SU-DHL-6 (cell line): ENCODE results near the gene AP1G2.

Experiments used
- EZH2phosphoT487 ChIP-seq: fragments of 200-600 bp; sonication (generic), shearing (Covaris generic); conservative IDR thresholded peaks from 2 replicates; pipeline ENCODE4 v1.6.1; 2018; ENCODE audit warnings: mild to moderate bottlenecking, antibody characterized with exemption, low read length, moderate library complexity, mixed read lengths
- TF ChIP-seq, protein P1 (sequence below): fragments of 200-600 bp; sonication (generic); IDR thresholded peaks from one replicate; pipeline ENCODE4 v1.5.1; 2017; ENCODE audit warnings: antibody characterized with exemption, mild to moderate bottlenecking, low read length, moderate library complexity; ENCODE audit not compliant: insufficient read depth, poor library complexity, severe bottlenecking

DNA sequence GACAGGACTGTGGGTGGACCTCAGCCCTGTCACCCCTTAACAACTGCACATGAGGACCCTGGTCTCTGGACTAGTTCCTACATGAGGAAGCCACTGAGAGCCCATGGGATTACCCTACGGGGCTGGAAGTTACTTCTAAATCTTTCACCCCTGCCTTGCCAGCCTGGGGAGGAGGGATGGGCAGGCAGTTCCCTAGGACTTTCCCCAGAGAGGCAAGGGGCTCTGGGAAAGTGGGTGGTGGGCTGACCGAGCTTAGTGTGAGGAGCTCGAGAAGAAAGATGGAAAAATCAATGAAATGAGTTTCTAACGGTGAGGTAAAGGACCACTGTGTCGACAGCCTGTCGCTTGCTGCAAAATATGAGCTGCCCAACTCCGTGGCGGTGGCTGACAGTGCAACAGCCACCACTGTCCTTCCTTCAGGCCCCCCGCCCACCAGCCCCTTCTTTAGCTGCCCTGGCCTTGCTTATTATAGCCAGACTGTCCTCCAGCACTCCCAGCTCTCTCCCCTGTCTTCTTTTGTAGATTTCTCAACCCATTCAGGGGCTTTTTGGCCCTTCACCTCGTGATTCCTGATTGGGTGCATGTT, 21.0 kb downstream of the AP1G2 start:
- TF ChIP-seq, protein P1, sequence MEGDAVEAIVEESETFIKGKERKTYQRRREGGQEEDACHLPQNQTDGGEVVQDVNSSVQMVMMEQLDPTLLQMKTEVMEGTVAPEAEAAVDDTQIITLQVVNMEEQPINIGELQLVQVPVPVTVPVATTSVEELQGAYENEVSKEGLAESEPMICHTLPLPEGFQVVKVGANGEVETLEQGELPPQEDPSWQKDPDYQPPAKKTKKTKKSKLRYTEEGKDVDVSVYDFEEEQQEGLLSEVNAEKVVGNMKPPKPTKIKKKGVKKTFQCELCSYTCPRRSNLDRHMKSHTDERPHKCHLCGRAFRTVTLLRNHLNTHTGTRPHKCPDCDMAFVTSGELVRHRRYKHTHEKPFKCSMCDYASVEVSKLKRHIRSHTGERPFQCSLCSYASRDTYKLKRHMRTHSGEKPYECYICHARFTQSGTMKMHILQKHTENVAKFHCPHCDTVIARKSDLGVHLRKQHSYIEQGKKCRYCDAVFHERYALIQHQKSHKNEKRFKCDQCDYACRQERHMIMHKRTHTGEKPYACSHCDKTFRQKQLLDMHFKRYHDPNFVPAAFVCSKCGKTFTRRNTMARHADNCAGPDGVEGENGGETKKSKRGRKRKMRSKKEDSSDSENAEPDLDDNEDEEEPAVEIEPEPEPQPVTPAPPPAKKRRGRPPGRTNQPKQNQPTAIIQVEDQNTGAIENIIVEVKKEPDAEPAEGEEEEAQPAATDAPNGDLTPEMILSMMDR, result no peak
- no peak for TF ChIP-seq EZH2phosphoT487
